IMR-90 (cell line): ENCODE data around the gene TFAP2A.

Experiments used
- BHLHE40 ChIP-seq: fragments of 150-350 bp; IDR thresholded peaks from 2 replicates; pipeline ENCODE4 v1.6.1; 2016; ENCODE audit warnings: mild to moderate bottlenecking, low read depth, low read length
- CEBPB ChIP-seq: IDR thresholded peaks from 2 replicates; pipeline ENCODE4 v1.6.1; 2012; ENCODE audit warnings: low read depth, low read length, improper control_type of control experiment
- CTCF ChIP-seq: conservative IDR thresholded peaks from 2 replicates; pipeline ENCODE4 v1.5.1; 2012; ENCODE audit warnings: mild to moderate bottlenecking, low read depth, low read length, improper control_type of control experiment
- ELK1 ChIP-seq: fragments of 150-350 bp; IDR thresholded peaks from 2 replicates; pipeline ENCODE4 v1.6.1; 2016; ENCODE audit warnings: low read depth, mild to moderate bottlenecking, low read length, moderate library complexity, borderline replicate concordance
- MXI1 ChIP-seq: IDR thresholded peaks from 2 replicates; pipeline ENCODE4 v1.6.1; 2012; ENCODE audit warnings: low read depth, mild to moderate bottlenecking, low read length, moderate library complexity, borderline replicate concordance
- POLR2A ChIP-seq: IDR thresholded peaks from 2 replicates; pipeline ENCODE4 v1.6.1; 2012; ENCODE audit warnings: mild to moderate bottlenecking, low read depth, low read length
- RAD21 ChIP-seq: IDR thresholded peaks from 2 replicates; pipeline ENCODE4 v1.6.1; 2012; ENCODE audit warnings: low read length, improper control_type of control experiment
- RFX5 ChIP-seq: IDR thresholded peaks from 2 replicates; pipeline ENCODE4 v1.8.0; 2012; ENCODE audit warnings: low read depth, mild to moderate bottlenecking, low read length, moderate library complexity
- SMC3 ChIP-seq: fragments of 150-350 bp; IDR thresholded peaks from 2 replicates; pipeline ENCODE4 v1.6.1; 2016; ENCODE audit warnings: low read depth, mild to moderate bottlenecking, antibody characterized with exemption, low read length, moderate library complexity
- TF ChIP-seq, protein P1 (sequence below): fragments of 150-350 bp; IDR thresholded peaks from 2 replicates; pipeline ENCODE4 v1.6.1; 2017; ENCODE audit warnings: mild to moderate bottlenecking, antibody characterized with exemption, low read length, low read depth

DNA sequence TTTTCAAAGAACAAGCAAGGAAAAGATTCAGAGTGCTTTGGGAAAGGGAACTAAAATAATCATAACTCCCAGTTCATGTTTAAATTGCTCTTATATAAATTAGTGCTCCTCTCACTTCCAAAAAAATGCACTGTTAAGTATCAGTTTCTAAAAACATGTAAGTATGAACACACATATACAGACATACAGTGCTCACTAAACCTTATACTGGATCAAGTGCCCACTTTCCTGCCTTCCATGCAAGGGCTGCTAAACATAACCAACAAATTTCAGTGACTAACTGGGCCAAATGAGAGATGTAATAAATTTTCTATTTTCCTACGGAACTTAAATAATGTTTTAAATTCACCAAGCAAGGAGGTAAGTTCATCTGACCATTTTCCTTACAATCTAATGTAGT, 6.4 kb downstream of the TFAP2A start:
- TF ChIP-seq CTCF (no peak), CEBPB (no peak), BHLHE40 (no peak), RFX5 (no peak), POLR2A (no peak), RAD21 (no peak), MXI1 (no peak), SMC3 (no peak), ELK1 (no peak)
- TF ChIP-seq, protein P1, sequence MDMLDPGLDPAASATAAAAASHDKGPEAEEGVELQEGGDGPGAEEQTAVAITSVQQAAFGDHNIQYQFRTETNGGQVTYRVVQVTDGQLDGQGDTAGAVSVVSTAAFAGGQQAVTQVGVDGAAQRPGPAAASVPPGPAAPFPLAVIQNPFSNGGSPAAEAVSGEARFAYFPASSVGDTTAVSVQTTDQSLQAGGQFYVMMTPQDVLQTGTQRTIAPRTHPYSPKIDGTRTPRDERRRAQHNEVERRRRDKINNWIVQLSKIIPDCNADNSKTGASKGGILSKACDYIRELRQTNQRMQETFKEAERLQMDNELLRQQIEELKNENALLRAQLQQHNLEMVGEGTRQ: no peak
